Sigmoid colon (tissue), 4 donors: ENCODE measurements around the gene TAOK3.

Experiments used
- CTCF ChIP-seq, 4 experiments: fragments of 450-650 bp in 3 of 4; fragments of 200-600 bp in 1 of 4; IDR thresholded peaks; one replicate each; pipeline ENCODE4 v1.5.1; 2016 to 2019; ENCODE audit warnings: antibody characterized with exemption in 4 of 4, mild to moderate bottlenecking in 3 of 4, moderate library complexity in 2 of 4
- EP300 ChIP-seq, 4 donors: sonication (generic); formaldehyde crosslinking; IDR thresholded peaks; one replicate each; pipeline ENCODE4 v1.6.1; 2017; ENCODE audit warnings: antibody characterized with exemption in 4 of 4
- POLR2A ChIP-seq, 2 donors: fragments of 450-650 bp; IDR thresholded peaks; one replicate each; pipeline ENCODE4 v1.6.1; 2016; ENCODE audit warnings: antibody characterized with exemption in 2 of 2, mild to moderate bottlenecking in 2 of 2, moderate library complexity in 2 of 2
- POLR2AphosphoS5 ChIP-seq, 4 donors: sonication (generic); formaldehyde crosslinking; IDR thresholded peaks; one replicate each; pipeline ENCODE4 v1.6.1; 2017; ENCODE audit warnings: antibody characterized with exemption in 4 of 4

- TF ChIP-seq CTCF (IDR thresholded peaks at IDR 0.05): no peak
- TF ChIP-seq POLR2AphosphoS5 (IDR thresholded peaks at IDR 0.05): no peak
- TF ChIP-seq POLR2A (IDR thresholded peaks at IDR 0.05): no peak
- TF ChIP-seq EP300 (IDR thresholded peaks at IDR 0.05): no peak
These were observed 1.1 kb downstream of the TAOK3 start for GRCh38 chr12:118371321-118372282.
